ENCODE results near the gene DYNC2I2.

The DYNC2I2 gene

DNA sequence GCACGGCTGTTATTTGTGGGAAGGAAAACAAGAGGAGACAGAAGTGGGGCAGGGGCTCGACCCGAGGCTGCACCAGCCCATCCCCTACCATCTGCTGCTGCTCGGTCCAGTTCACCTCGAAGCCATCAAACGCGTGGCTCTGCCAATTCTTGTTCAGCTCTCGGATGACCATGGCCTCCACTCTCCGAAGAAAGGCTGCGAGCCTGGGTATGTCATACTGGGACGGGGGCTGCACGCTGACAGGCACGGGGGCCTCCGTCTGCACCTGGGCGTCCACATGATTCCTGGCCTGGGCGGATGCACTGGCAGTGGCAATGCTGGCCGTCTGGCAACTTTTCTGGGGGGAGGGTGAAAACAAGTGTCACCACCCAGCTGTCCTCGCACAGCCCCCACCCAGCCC, 16.0 kb downstream of the DYNC2I2 start:
- TF ChIP-seq YY1 (IDR thresholded peaks at IDR 0.05; ENCODE audit: insufficient read depth, insufficient read length) (no peak), ZNF274 (IDR thresholded peaks at IDR 0.05; ENCODE audit: low read depth, low read length) (no peak), SUZ12 (IDR thresholded peaks at IDR 0.05; ENCODE audit: extremely low read depth, insufficient read depth, insufficient read length) (no peak)
- Histone ChIP-seq H3K9me3 (ENCODE audit: insufficient read depth, low read length) (no peaks in the 10 kb centered on the region), H3K4me3 (ENCODE audit: insufficient read length, low read depth) (no peak overlapping the region)

DNA sequence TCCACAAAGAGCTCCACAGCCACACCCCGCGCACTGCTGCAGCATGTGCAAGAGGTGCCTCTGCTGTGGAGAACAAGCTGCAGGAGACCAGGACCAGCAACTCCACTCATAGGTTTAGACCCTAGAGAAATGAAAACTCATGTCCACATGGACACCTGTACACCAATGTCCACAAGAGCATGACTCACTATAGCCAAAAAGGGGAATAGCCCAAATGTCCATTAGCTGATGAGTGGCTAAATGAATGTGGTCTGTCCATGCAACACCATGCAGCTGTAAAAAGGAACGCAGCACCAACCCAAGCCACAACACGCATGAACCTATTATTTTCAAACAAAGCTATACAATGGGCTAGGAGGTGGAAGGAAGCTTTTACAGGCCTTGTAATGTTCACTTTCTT, 18.1 kb downstream of the DYNC2I2 start:
- Histone ChIP-seq H3K4me3 (ENCODE audit: insufficient read length, low read depth) (no peak overlapping the region), H3K36me3 (ENCODE audit: insufficient read depth, insufficient read length, low read length) (peaks cover 75% of the 10 kb centered on the region), H3K9me3 (ENCODE audit: insufficient read depth, low read length) (no peaks in the 10 kb centered on the region), H3K4me1 (ENCODE audit: insufficient read depth, insufficient read length) (peaks cover 28% of the 10 kb centered on the region), H3K27me3 (ENCODE audit: insufficient read depth, insufficient read length) (no peaks in the 10 kb centered on the region), H3K9ac (ENCODE audit: insufficient read length, low read depth) (no peak overlapping the region)
- no peak for TF ChIP-seq ZNF274 (IDR thresholded peaks at IDR 0.05; ENCODE audit: low read depth, low read length)
- TF ChIP-seq YY1 (IDR thresholded peaks at IDR 0.05; ENCODE audit: insufficient read depth, insufficient read length), result no peak
- no peak for TF ChIP-seq SUZ12 (IDR thresholded peaks at IDR 0.05; ENCODE audit: extremely low read depth, insufficient read depth, insufficient read length)
- DNase-seq (ENCODE audit: low read depth, low spot score), result no peak

More for the DNA sequence above, 16.0 kb downstream of the DYNC2I2 start:
- peaks cover 26% of the 10 kb centered on the region for H3K4me1 ChIP-seq (ENCODE audit: insufficient read depth, insufficient read length)
- peaks cover 73% of the 10 kb centered on the region for H3K36me3 ChIP-seq (ENCODE audit: insufficient read depth, insufficient read length, low read length)
- no peaks in the 10 kb centered on the region for H3K27me3 ChIP-seq (ENCODE audit: insufficient read depth, insufficient read length)
- no peak overlapping the region for H3K9ac ChIP-seq (ENCODE audit: insufficient read length, low read depth)
- DNase-seq (ENCODE audit: low read depth, low spot score), result no peak

DNA sequence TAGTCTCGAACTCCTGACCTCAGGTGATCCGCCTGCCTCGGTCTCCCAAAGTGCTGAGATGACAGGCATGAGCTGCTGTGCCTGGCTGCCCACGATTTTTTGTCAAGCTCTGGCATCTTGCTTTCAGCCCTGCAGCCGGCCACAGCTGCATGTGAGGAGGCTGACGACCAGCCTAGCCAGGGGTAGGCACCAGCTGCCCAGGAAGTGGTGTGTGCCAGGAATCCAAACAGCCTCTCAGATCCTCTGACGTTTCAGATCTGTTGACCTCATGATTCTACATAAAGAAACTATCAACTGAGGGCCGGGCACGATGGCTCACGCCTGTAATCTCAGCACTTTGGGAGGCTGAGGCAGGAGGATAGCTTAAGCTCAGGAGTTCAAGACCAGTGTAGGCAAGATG, 19.0 kb downstream of the DYNC2I2 start:
- Histone ChIP-seq H3K4me3 (ENCODE audit: insufficient read length, low read depth) (no peak overlapping the region), H3K36me3 (ENCODE audit: insufficient read depth, insufficient read length, low read length) (peaks cover 78% of the 10 kb centered on the region), H3K9ac (ENCODE audit: insufficient read length, low read depth) (no peak overlapping the region), H3K9me3 (ENCODE audit: insufficient read depth, low read length) (no peaks in the 10 kb centered on the region), H3K4me1 (ENCODE audit: insufficient read depth, insufficient read length) (peaks cover 31% of the 10 kb centered on the region), H3K27me3 (ENCODE audit: insufficient read depth, insufficient read length) (no peaks in the 10 kb centered on the region)
- TF ChIP-seq YY1 (IDR thresholded peaks at IDR 0.05; ENCODE audit: insufficient read depth, insufficient read length), result no peak
- TF ChIP-seq SUZ12 (IDR thresholded peaks at IDR 0.05; ENCODE audit: extremely low read depth, insufficient read depth, insufficient read length), result no peak
- no peak for TF ChIP-seq ZNF274 (IDR thresholded peaks at IDR 0.05; ENCODE audit: low read depth, low read length)
- DNase-seq (ENCODE audit: low read depth, low spot score), result no peak

DNA sequence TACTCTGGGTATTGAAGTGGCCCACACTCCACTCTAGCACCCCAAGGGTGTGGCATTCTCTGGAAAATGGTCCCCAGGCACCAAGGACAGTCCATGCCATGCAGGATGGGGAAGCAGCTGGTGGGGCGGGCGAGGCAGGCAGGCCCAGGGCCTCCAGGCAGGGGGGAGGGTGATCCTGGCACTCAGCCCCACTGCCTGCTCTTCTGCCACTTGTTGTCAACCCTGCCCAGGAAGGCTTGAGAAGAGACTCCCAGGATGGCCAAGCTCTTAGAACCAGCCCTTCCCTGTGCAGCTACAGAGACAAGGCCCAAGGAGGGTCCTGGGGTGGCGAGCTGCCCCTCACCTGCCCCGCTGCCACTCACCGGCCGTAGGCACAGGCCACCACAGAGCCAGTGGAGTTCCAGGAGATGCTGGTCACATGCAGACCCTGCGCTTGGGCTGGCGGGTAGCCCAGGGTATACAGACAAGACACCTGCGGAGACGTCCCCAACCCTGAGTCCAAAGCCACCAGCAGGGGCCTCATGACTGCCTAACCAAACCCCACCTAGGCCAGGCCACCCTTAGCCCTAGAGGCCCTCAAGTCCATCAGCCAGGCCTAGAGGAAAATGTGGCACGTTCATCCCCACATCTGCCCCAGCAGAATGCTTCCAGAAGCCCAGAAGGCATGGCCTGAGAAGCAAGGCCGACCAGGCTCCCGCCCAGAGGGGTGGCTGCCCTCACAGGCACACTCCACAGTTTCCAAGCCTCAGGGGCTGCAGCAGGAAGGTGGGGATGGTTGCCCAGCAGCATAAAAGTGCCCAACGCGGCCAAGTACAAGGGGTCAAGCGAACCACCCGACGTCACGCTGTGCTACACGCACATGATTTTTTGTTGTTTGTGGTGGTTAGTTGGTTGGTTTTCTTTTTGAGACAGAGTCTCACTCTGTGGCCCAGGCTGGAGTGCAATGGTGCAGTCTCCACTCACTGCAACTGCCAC, 19.8 kb downstream of the DYNC2I2 start:
- TF ChIP-seq YY1 (IDR thresholded peaks at IDR 0.05; ENCODE audit: insufficient read depth, insufficient read length), result no peak
- TF ChIP-seq SUZ12 (IDR thresholded peaks at IDR 0.05; ENCODE audit: extremely low read depth, insufficient read depth, insufficient read length), result no peak
- TF ChIP-seq ZNF274 (IDR thresholded peaks at IDR 0.05; ENCODE audit: low read depth, low read length), result no peak
- H3K36me3 ChIP-seq (ENCODE audit: insufficient read depth, insufficient read length, low read length), result peaks cover 84% of the 10 kb centered on the region
- no peak overlapping the region for H3K4me3 ChIP-seq (ENCODE audit: insufficient read length, low read depth)
- DNase-seq (ENCODE audit: low read depth, low spot score), result no peak
- H3K9ac ChIP-seq (ENCODE audit: insufficient read length, low read depth), result peak overlapping the region; percentile 58
- H3K4me1 ChIP-seq (ENCODE audit: insufficient read depth, insufficient read length), result peaks cover 32% of the 10 kb centered on the region
- no peaks in the 10 kb centered on the region for H3K9me3 ChIP-seq (ENCODE audit: insufficient read depth, low read length)
- no peaks in the 10 kb centered on the region for H3K27me3 ChIP-seq (ENCODE audit: insufficient read depth, insufficient read length)

DNA sequence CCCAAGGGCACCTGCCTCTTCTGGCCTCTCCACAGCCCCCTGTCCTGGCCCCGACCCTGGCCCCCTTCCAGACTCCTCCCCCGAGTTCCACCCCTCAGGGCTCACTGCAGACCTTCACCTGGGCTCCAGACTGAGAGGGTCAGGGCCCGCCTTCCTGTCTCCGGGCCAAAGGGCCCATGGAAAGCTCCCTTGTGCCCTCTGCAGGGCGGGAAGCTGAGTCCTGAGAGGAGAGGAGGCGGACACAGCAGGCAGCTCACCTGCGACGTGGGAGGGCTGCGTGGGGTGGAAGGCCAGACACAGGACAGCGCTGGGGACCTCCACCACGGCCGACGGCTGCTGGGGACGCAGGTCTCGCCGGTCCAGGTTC, 20.6 kb downstream of the DYNC2I2 start:
- Histone ChIP-seq H3K36me3 (ENCODE audit: insufficient read depth, insufficient read length, low read length) (peaks cover 84% of the 10 kb centered on the region), H3K4me3 (ENCODE audit: insufficient read length, low read depth) (no peak overlapping the region)
- DNase-seq (ENCODE audit: low read depth, low spot score), result peak; percentile 39

DNA sequence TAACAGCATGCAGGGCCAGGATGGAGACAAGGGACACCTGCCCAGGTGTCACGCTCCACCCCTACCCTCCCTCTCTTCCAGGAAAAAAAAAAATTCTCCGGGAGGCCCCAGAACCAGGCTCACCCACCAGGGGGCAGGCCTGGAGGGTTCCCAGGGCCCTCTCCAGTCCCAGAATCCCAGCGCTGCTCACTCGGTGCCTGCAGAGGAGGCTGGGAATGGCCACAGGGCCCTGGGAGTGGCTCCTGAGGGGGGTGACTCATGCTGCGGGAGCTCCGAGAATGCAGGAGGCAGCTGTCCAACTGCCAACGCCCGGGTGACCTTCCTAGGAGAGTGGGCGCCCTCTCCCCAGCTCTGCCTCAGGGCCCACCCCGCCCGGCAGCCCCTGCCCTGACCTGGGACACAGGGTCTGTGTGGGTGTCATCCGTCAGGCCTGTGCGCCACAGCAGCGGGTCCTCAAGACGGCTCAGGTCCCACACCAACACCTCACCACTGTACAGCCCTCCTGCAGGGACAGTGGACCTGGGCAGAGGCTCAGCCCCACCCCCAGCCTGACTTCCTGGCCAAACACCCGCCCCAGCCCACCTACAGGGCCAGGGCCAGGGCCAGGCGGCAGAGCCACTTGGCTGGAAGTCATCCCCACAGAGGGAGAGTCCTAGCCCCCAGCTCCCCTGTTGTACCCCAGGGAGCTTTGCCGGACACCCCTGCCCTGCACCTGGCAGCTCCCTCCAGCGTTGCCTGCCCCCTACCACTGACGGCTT, 21.2 kb downstream of the DYNC2I2 start:
- TF ChIP-seq SUZ12 (IDR thresholded peaks at IDR 0.05; ENCODE audit: extremely low read depth, insufficient read depth, insufficient read length) (no peak), ZNF274 (IDR thresholded peaks at IDR 0.05; ENCODE audit: low read depth, low read length) (no peak), YY1 (IDR thresholded peaks at IDR 0.05; ENCODE audit: insufficient read depth, insufficient read length) (no peak)
- peak overlapping the region; percentile 58 for H3K9ac ChIP-seq (ENCODE audit: insufficient read length, low read depth)
- DNase-seq (ENCODE audit: low read depth, low spot score), result peak; percentile 93
- H3K36me3 ChIP-seq (ENCODE audit: insufficient read depth, insufficient read length, low read length), result peaks cover 82% of the 10 kb centered on the region
- peaks cover 30% of the 10 kb centered on the region for H3K4me1 ChIP-seq (ENCODE audit: insufficient read depth, insufficient read length)
- H3K27me3 ChIP-seq (ENCODE audit: insufficient read depth, insufficient read length), result no peaks in the 10 kb centered on the region
- H3K9me3 ChIP-seq (ENCODE audit: insufficient read depth, low read length), result no peaks in the 10 kb centered on the region
- H3K4me3 ChIP-seq (ENCODE audit: insufficient read length, low read depth), result no peak overlapping the region

More for the DNA sequence above, 20.6 kb downstream of the DYNC2I2 start:
- Histone ChIP-seq H3K4me1 (ENCODE audit: insufficient read depth, insufficient read length) (peaks cover 30% of the 10 kb centered on the region), H3K27me3 (ENCODE audit: insufficient read depth, insufficient read length) (no peaks in the 10 kb centered on the region), H3K9ac (ENCODE audit: insufficient read length, low read depth) (peak overlapping the region; percentile 58), H3K9me3 (ENCODE audit: insufficient read depth, low read length) (no peaks in the 10 kb centered on the region)
- TF ChIP-seq YY1 (IDR thresholded peaks at IDR 0.05; ENCODE audit: insufficient read depth, insufficient read length) (no peak), ZNF274 (IDR thresholded peaks at IDR 0.05; ENCODE audit: low read depth, low read length) (no peak), SUZ12 (IDR thresholded peaks at IDR 0.05; ENCODE audit: extremely low read depth, insufficient read depth, insufficient read length) (no peak)
